22Rv1 (cell line): ENCODE results near the gene SLC36A1.

Experiments used
- ZFX ChIP-seq: fragments of 450-650 bp; IDR thresholded peaks from 2 replicates; pipeline ENCODE4 v1.6.1; 2017; ENCODE audit warnings: antibody characterized with exemption, borderline replicate concordance
- TF ChIP-seq, protein P1 (sequence below): fragments of 450-650 bp; IDR thresholded peaks from 2 replicates; pipeline ENCODE4 v1.5.1; 2017; ENCODE audit warnings: mild to moderate bottlenecking

- TF ChIP-seq, protein P1, sequence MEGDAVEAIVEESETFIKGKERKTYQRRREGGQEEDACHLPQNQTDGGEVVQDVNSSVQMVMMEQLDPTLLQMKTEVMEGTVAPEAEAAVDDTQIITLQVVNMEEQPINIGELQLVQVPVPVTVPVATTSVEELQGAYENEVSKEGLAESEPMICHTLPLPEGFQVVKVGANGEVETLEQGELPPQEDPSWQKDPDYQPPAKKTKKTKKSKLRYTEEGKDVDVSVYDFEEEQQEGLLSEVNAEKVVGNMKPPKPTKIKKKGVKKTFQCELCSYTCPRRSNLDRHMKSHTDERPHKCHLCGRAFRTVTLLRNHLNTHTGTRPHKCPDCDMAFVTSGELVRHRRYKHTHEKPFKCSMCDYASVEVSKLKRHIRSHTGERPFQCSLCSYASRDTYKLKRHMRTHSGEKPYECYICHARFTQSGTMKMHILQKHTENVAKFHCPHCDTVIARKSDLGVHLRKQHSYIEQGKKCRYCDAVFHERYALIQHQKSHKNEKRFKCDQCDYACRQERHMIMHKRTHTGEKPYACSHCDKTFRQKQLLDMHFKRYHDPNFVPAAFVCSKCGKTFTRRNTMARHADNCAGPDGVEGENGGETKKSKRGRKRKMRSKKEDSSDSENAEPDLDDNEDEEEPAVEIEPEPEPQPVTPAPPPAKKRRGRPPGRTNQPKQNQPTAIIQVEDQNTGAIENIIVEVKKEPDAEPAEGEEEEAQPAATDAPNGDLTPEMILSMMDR = no peak
- no peak for TF ChIP-seq ZFX
Observed at GRCh38 chr5:151528153-151528552, 80.8 kb downstream of the SLC36A1 start.
